Stimulated activated naive CD8-positive, alpha-beta T cell treated with anti-CD3 and anti-CD28 coated beads, Interleukin-15, Interleukin-2, amounts not matched to agents 100 ng/mL and 50 ng/mL, for 24 hours (primary cell): ENCODE measurements around the gene GPI.

Experiments
- H3K27ac Mint-ChIP-seq: one replicate; pipeline ENCODE4 v1.8.0; 2021; ENCODE audit warnings: mild to moderate bottlenecking, mixed read lengths
- H3K27me3 Mint-ChIP-seq: one replicate; pipeline ENCODE4 v1.8.0; 2021; ENCODE audit warnings: mixed read lengths
- H3K36me3 Mint-ChIP-seq: one replicate; pipeline ENCODE4 v1.8.0; 2021; ENCODE audit warnings: low read depth, mixed read lengths
- H3K4me1 Mint-ChIP-seq: one replicate; pipeline ENCODE4 v1.8.0; 2021; ENCODE audit warnings: low read depth, mixed read lengths
- H3K4me3 Mint-ChIP-seq: one replicate; pipeline ENCODE4 v1.8.0; 2021; ENCODE audit warnings: mild to moderate bottlenecking, mixed read lengths
- H3K9me3 Mint-ChIP-seq: one replicate; pipeline ENCODE4 v1.8.0; 2021; ENCODE audit warnings: mixed read lengths

Gene GPI

GRCh38 chr19:34429553-34429952 is 64.6 kb downstream of the GPI start:
- Mint-ChIP-seq H3K27ac (peak overlapping the region; percentile 97), H3K4me3 (peak overlapping the region; percentile 98), H3K27me3 (no peaks in the 10 kb centered on the region), H3K9me3 (no peaks in the 10 kb centered on the region), H3K4me1 (peaks cover 41% of the 10 kb centered on the region), H3K36me3 (peaks cover 69% of the 10 kb centered on the region)

GRCh38 chr19:34430738-34431625 is 66.0 kb downstream of the GPI start:
- no peaks in the 10 kb centered on the region for H3K9me3 Mint-ChIP-seq
- H3K4me1 Mint-ChIP-seq: peaks cover 41% of the 10 kb centered on the region
- H3K4me3 Mint-ChIP-seq: peak overlapping the region; percentile 98
- peak overlapping the region; percentile 65 for H3K27ac Mint-ChIP-seq
- H3K36me3 Mint-ChIP-seq: peaks cover 73% of the 10 kb centered on the region
- H3K27me3 Mint-ChIP-seq: no peaks in the 10 kb centered on the region

DNA sequence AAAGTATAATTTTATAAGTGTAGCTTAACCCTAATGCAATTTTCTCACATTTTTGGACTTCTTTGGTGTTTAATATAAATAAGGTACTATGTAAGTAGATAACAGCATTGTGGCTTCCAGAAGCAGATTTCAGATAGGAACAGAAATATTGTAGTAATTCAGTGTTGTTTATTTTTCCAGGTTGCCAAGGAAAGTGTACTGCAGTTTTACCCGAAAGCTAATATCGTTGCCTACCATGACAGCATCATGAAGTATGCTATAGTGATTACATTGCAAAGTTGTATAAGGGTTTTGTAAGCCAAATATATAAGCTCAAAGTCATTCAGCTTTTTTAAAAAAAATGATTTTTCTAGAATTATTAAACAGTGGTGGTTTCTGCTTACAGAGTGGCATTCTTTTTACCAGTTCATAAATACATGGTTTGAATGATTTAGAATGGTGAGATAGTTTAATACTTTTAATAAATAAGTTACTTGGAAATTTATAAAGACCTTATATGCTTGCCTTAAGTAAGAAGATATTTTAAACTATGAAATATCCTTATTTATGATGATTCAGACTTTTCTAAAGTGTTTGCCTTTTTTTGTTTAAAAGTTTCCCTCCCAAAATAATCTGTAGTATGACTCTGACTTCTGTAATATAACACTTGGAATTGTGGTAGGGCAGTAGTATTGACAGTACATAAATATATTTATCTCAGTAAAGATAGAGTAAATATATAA is 66.8 kb downstream of the GPI start:
- Mint-ChIP-seq H3K27ac (no peak overlapping the region), H3K27me3 (no peaks in the 10 kb centered on the region), H3K4me3 (no peak overlapping the region), H3K4me1 (peaks cover 41% of the 10 kb centered on the region), H3K9me3 (no peaks in the 10 kb centered on the region), H3K36me3 (peaks cover 74% of the 10 kb centered on the region)

- Mint-ChIP-seq H3K36me3 (peaks cover 79% of the 10 kb centered on the region), H3K27ac (no peak overlapping the region)
Observed at GRCh38 chr19:34432797-34433196, 67.8 kb downstream of the GPI start.

DNA sequence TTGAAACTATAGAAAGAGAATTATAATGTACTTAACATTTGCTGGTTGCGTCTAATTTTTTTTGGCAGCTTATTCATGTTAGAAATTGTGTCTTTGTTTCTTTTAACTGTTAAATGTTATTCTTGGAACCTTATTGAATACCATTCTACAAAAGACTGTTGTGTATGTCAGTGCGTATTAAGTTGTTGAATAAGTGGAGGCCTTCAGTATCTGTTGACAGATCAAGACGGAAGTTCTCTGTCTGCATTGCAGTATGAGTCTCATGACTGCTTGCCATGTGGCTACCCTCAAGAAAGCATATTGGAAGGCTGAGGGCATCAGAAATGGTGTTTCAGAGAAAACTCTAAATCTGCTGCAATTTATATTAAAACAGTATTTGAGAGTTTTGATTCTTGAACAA is 71.7 kb downstream of the GPI start:
- H3K36me3 Mint-ChIP-seq: peaks cover 74% of the 10 kb centered on the region

More at GRCh38 chr19:34432797-34433196, 67.8 kb downstream of the GPI start:
- no peaks in the 10 kb centered on the region for H3K9me3 Mint-ChIP-seq
- H3K4me1 Mint-ChIP-seq: peaks cover 39% of the 10 kb centered on the region
- no peak overlapping the region for H3K4me3 Mint-ChIP-seq
- no peaks in the 10 kb centered on the region for H3K27me3 Mint-ChIP-seq

DNA sequence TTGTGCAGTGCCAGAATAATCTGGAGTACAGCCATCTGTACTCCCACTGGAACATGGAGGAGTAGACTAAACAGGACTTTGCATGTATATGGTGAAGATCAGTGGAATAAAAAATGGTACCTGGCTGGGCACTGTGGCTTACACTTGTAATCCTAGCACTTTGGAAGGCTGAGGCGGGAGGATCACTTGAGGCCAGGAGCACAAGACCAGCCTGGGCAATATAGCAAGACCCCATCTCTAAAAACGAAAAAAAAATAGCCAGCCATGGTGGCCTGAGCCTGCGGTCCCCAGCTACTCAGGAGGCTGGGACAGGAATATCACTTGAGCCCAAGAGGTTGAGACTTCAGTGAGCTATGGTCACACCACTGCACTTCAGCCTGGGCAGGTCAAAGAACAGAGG is 83.2 kb downstream of the GPI start:
- Mint-ChIP-seq H3K27me3 (no peaks in the 10 kb centered on the region), H3K4me3 (no peak overlapping the region), H3K36me3 (peaks cover 82% of the 10 kb centered on the region), H3K27ac (no peak overlapping the region), H3K4me1 (peaks cover 3% of the 10 kb centered on the region), H3K9me3 (no peaks in the 10 kb centered on the region)

More for the DNA sequence above, 71.7 kb downstream of the GPI start:
- Mint-ChIP-seq H3K9me3 (no peaks in the 10 kb centered on the region), H3K4me1 (peaks cover 8% of the 10 kb centered on the region), H3K27me3 (no peaks in the 10 kb centered on the region), H3K27ac (no peak overlapping the region), H3K4me3 (no peak overlapping the region)
